Measurements from ENCODE around the gene MAP3K2.

MAP3K2 gene

DNA sequence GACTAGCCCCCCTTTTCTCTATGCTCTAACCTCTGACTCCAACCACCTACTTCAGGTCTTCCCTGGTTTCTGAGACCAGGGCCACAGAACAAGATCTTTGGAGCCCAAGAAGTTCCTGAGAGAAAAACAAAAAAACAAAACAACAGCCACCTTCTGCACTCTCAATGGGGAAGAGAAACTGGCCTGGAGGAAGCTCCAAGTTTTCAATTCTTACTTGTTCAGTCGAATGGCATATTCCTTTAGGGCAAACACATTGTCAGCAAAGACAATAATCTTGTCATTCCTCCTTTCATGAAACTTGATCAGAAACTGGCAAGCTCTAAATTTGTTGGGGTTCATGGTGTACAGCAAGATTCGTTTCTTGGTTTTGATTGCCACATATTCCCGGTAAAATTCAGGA lies 108.8 kb downstream of the MAP3K2 start:
- Histone ChIP-seq H3K27me3 (ENCODE audit: control insufficient read depth, insufficient read depth, low read length) (no peaks in the 10 kb centered on the region), H3K9me3 (ENCODE audit: control insufficient read depth, insufficient read depth, low read depth, low read length) (peaks cover 9% of the 10 kb centered on the region), H3K4me3 (ENCODE audit: low read depth, low read length) (no peak overlapping the region), H3K9ac (ENCODE audit: low read length) (no peak overlapping the region), H3K36me3 (ENCODE audit: control insufficient read depth, insufficient read depth, low read length) (peaks cover 93% of the 10 kb centered on the region), H3K4me1 (ENCODE audit: control insufficient read depth, insufficient read depth, low read length) (no peaks in the 10 kb centered on the region), H3K27ac (ENCODE audit: low read depth, low read length) (no peak overlapping the region)

DNA sequence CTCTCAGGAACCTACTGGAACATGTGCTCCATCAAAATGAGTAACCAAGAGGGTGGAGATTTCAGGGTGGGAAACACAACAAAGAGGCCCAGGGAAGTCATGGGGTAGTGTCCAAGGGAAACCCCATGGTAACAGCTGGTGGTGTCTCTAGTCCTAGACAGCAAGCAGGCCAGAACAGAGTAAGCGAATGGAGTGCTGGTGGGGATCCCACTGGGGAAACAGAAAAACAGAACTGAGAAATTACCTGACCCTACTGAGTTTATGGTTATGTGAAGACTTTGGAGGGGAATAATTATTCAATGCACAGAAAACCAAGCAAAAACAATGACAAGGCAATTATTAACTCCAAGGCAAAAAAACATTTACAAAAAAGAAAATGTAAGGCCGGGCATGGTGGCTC lies 110.7 kb downstream of the MAP3K2 start:
- Histone ChIP-seq H3K4me1 (ENCODE audit: control insufficient read depth, insufficient read depth, low read length) (no peaks in the 10 kb centered on the region), H3K27ac (ENCODE audit: low read depth, low read length) (no peak overlapping the region), H3K27me3 (ENCODE audit: control insufficient read depth, insufficient read depth, low read length) (no peaks in the 10 kb centered on the region), H3K4me3 (ENCODE audit: low read depth, low read length) (no peak overlapping the region), H3K36me3 (ENCODE audit: control insufficient read depth, insufficient read depth, low read length) (peaks cover 93% of the 10 kb centered on the region), H3K9me3 (ENCODE audit: control insufficient read depth, insufficient read depth, low read depth, low read length) (no peaks in the 10 kb centered on the region), H3K9ac (ENCODE audit: low read length) (no peak overlapping the region)

DNA sequence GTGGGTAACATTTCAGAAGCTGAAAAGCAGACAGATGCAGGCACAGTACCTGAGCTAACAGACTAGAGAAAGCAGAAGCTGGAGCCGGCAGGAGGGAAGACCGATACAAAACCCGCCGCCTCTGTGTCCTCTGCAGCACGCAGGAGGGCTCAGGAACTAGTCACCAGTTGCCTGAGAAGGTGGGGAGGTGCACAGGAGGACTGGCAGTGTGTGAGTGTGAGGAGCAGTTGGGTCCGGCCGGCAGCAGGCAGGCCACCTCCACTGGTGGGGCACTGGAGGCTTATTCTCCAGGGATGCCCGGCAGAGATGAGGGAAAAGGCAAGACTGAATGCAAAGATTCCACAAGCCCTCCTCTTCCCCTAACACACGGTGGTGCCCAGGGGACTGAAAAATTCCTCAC lies 112.0 kb downstream of the MAP3K2 start:
- H3K9me3 ChIP-seq (ENCODE audit: control insufficient read depth, insufficient read depth, low read depth, low read length), result no peaks in the 10 kb centered on the region
- no peaks in the 10 kb centered on the region for H3K27me3 ChIP-seq (ENCODE audit: control insufficient read depth, insufficient read depth, low read length)
- H3K36me3 ChIP-seq (ENCODE audit: control insufficient read depth, insufficient read depth, low read length), result peaks cover 94% of the 10 kb centered on the region
- no peak overlapping the region for H3K27ac ChIP-seq (ENCODE audit: low read depth, low read length)
- no peaks in the 10 kb centered on the region for H3K4me1 ChIP-seq (ENCODE audit: control insufficient read depth, insufficient read depth, low read length)
- no peak overlapping the region for H3K9ac ChIP-seq (ENCODE audit: low read length)
- H3K4me3 ChIP-seq (ENCODE audit: low read depth, low read length), result no peak overlapping the region

DNA sequence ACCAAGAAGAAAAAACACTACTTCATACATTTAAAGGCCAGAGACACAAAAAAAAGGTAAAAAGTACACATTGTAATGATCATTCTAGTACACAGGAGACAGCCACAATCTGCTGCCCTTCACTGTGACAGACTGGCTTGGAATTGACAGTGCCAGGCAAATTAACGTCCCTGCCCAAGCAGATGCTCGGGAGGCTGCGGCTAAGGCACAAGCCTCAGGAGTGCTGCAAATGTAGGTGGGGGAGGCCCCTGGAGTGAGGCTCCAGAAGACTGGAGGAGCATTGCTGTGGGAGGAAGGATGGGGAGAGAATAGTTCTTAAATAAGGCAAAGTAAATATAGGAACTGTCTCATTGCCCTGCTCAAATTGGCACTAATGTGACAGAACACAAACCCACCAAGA lies 112.4 kb downstream of the MAP3K2 start:
- H3K27ac ChIP-seq (ENCODE audit: low read depth, low read length), result no peak overlapping the region
- H3K4me1 ChIP-seq (ENCODE audit: control insufficient read depth, insufficient read depth, low read length), result no peaks in the 10 kb centered on the region
- no peak overlapping the region for H3K9ac ChIP-seq (ENCODE audit: low read length)
- no peak overlapping the region for H3K4me3 ChIP-seq (ENCODE audit: low read depth, low read length)
- H3K27me3 ChIP-seq (ENCODE audit: control insufficient read depth, insufficient read depth, low read length), result no peaks in the 10 kb centered on the region
- no peaks in the 10 kb centered on the region for H3K9me3 ChIP-seq (ENCODE audit: control insufficient read depth, insufficient read depth, low read depth, low read length)
- H3K36me3 ChIP-seq (ENCODE audit: control insufficient read depth, insufficient read depth, low read length), result peaks cover 94% of the 10 kb centered on the region

DNA sequence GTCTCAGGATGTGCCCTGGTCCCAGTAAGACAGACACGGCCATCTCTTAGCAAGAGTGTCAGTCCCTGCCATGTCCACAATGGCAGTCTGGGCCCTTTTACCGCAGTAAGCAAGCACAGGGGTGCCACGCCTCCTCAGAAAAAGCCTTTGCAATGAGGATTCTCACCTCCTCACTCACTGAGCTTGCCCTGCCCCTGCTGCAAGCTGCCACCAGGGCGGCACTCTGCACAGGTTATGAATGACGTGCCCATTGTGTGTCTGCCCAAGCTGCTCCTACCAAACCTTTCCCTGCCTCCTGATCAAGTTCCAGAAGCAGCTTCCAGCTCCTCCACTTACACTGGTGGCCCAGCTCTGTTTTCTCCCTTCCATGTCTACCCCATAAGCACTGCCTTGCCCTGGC lies 117.1 kb downstream of the MAP3K2 start:
- Histone ChIP-seq H3K27me3 (ENCODE audit: control insufficient read depth, insufficient read depth, low read length) (no peaks in the 10 kb centered on the region), H3K4me3 (ENCODE audit: low read depth, low read length) (no peak overlapping the region), H3K27ac (ENCODE audit: low read depth, low read length) (no peak overlapping the region), H3K9me3 (ENCODE audit: control insufficient read depth, insufficient read depth, low read depth, low read length) (no peaks in the 10 kb centered on the region), H3K9ac (ENCODE audit: low read length) (no peak overlapping the region), H3K4me1 (ENCODE audit: control insufficient read depth, insufficient read depth, low read length) (no peaks in the 10 kb centered on the region), H3K36me3 (ENCODE audit: control insufficient read depth, insufficient read depth, low read length) (peaks cover 84% of the 10 kb centered on the region)

DNA sequence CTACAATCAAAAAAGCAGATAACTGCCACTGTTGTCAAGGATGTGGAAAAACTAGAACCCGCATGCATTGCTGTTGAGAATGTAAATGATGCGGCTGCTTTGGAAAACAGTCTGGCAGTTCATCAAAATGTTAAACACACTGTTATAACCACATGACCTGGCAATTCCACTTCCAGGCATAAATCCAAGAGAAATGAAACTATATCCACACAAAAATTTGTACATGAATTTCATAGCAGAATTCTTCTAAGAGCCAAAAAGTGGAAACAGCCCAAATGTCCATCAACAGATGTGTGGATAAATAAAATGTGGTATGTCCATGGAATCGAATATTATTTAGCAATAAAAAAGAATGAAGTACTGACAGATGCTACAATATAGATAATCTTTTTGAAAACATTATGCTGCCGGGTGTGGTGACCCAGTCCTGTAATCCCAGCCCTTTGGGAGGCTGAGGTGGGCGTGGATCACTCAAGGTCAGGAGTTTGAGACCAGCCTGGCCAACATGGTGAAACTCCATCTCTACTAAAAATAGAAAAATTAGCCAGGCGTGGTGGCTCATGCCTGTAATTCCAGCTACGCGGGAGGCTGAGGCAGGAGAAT lies 125.9 kb downstream of the MAP3K2 start:
- Histone ChIP-seq H3K9ac (ENCODE audit: low read length) (no peak overlapping the region), H3K4me3 (ENCODE audit: low read depth, low read length) (no peak overlapping the region), H3K27ac (ENCODE audit: low read depth, low read length) (no peak overlapping the region), H3K4me1 (ENCODE audit: control insufficient read depth, insufficient read depth, low read length) (no peaks in the 10 kb centered on the region), H3K27me3 (ENCODE audit: control insufficient read depth, insufficient read depth, low read length) (no peaks in the 10 kb centered on the region), H3K36me3 (ENCODE audit: control insufficient read depth, insufficient read depth, low read length) (peaks cover 58% of the 10 kb centered on the region), H3K9me3 (ENCODE audit: control insufficient read depth, insufficient read depth, low read depth, low read length) (no peaks in the 10 kb centered on the region)

DNA sequence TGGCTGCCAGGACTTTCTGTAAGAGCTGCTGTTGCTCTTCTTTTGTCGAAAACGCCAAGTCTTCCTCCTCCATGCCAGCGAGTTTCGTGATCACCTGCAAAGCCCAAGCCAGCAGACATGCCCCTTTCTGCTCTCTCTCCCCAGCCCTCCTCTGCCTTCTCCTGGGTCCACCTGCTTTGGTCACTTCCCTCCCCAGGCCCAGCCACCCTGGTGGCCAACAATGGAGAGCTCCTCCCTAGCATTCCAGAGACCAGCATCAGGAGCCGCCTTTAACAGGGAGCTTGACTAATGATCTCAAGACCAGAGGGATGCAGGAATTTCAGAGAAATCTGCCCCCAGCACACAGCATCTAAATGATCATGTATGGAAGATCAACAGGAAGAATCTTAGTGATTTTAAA lies 128.4 kb downstream of the MAP3K2 start:
- no peaks in the 10 kb centered on the region for H3K9me3 ChIP-seq (ENCODE audit: control insufficient read depth, insufficient read depth, low read depth, low read length)
- peaks cover 61% of the 10 kb centered on the region for H3K36me3 ChIP-seq (ENCODE audit: control insufficient read depth, insufficient read depth, low read length)
- no peaks in the 10 kb centered on the region for H3K27me3 ChIP-seq (ENCODE audit: control insufficient read depth, insufficient read depth, low read length)
- H3K4me1 ChIP-seq (ENCODE audit: control insufficient read depth, insufficient read depth, low read length), result no peaks in the 10 kb centered on the region
- no peak overlapping the region for H3K9ac ChIP-seq (ENCODE audit: low read length)
- no peak overlapping the region for H3K27ac ChIP-seq (ENCODE audit: low read depth, low read length)
- no peak overlapping the region for H3K4me3 ChIP-seq (ENCODE audit: low read depth, low read length)

DNA sequence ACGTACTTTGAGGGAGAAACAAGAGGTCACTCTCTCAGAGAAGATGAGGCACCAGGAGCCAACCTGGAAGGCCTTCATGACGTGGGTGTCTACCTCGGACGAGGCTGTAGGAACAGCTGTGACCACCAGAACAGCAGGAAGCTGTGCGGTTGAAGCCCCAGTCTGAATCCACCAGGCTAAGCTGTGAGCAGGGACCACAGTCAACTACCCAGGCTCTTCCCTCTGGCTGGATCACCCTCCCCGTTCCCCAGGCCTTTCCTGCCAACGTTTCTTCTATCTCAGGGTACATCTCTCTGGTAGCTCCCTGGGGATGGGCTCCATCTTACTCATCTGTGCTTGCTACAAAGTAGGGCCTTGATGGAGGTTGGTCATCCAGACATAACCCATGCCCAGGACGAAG lies 130.9 kb downstream of the MAP3K2 start:
- H3K36me3 ChIP-seq (ENCODE audit: control insufficient read depth, insufficient read depth, low read length), result peaks cover 55% of the 10 kb centered on the region
- H3K4me3 ChIP-seq (ENCODE audit: low read depth, low read length), result no peak overlapping the region
- no peaks in the 10 kb centered on the region for H3K9me3 ChIP-seq (ENCODE audit: control insufficient read depth, insufficient read depth, low read depth, low read length)
- no peaks in the 10 kb centered on the region for H3K27me3 ChIP-seq (ENCODE audit: control insufficient read depth, insufficient read depth, low read length)
- H3K4me1 ChIP-seq (ENCODE audit: control insufficient read depth, insufficient read depth, low read length), result no peaks in the 10 kb centered on the region
- no peak overlapping the region for H3K27ac ChIP-seq (ENCODE audit: low read depth, low read length)
- H3K9ac ChIP-seq (ENCODE audit: low read length), result no peak overlapping the region

DNA sequence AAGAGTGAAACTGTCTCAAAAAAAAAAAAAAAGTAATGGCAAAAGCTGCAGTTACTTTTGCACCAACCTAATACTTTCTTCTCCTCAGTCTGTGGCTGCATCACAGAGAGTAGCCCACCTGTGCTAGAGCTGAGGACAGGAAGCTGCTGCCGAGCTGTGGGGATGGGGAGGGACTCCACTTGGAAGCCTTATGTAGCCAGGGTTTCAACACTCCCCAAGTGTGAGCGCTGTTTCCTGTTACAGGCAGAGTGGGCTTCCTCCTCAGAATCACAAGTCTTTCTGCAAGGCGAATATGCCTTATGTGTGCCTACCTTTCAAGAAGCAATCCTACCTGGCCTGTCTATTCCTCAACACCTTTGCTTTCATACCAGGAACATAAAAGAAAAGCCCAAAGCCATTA lies 131.4 kb downstream of the MAP3K2 start:
- Histone ChIP-seq H3K36me3 (ENCODE audit: control insufficient read depth, insufficient read depth, low read length) (peaks cover 51% of the 10 kb centered on the region), H3K4me1 (ENCODE audit: control insufficient read depth, insufficient read depth, low read length) (no peaks in the 10 kb centered on the region), H3K9me3 (ENCODE audit: control insufficient read depth, insufficient read depth, low read depth, low read length) (no peaks in the 10 kb centered on the region), H3K4me3 (ENCODE audit: low read depth, low read length) (no peak overlapping the region), H3K27ac (ENCODE audit: low read depth, low read length) (no peak overlapping the region), H3K27me3 (ENCODE audit: control insufficient read depth, insufficient read depth, low read length) (no peaks in the 10 kb centered on the region), H3K9ac (ENCODE audit: low read length) (no peak overlapping the region)

DNA sequence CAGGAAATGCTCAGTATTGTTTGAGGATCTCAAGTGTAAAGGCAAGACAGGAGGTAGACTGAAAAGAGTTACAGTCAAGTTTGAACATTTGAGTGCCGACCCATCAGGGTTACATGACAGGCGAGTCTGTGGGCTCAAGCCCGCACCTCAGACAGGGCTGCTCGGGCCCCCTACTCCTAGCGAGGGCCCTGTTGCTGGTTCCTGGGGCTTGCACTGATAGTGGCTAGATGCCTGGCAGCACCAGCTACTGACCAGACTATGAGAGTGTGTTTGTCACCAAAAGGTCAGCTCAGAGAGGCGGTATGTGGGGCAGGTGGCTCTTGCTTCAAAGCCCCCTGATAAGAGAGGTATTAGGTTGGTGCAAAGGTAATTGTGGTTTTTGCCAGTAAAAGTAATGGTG lies 132.1 kb downstream of the MAP3K2 start:
- no peaks in the 10 kb centered on the region for H3K9me3 ChIP-seq (ENCODE audit: control insufficient read depth, insufficient read depth, low read depth, low read length)
- H3K4me1 ChIP-seq (ENCODE audit: control insufficient read depth, insufficient read depth, low read length), result no peaks in the 10 kb centered on the region
- H3K4me3 ChIP-seq (ENCODE audit: low read depth, low read length), result no peak overlapping the region
- no peak overlapping the region for H3K9ac ChIP-seq (ENCODE audit: low read length)
- no peak overlapping the region for H3K27ac ChIP-seq (ENCODE audit: low read depth, low read length)
- H3K27me3 ChIP-seq (ENCODE audit: control insufficient read depth, insufficient read depth, low read length), result no peaks in the 10 kb centered on the region
- peaks cover 44% of the 10 kb centered on the region for H3K36me3 ChIP-seq (ENCODE audit: control insufficient read depth, insufficient read depth, low read length)

DNA sequence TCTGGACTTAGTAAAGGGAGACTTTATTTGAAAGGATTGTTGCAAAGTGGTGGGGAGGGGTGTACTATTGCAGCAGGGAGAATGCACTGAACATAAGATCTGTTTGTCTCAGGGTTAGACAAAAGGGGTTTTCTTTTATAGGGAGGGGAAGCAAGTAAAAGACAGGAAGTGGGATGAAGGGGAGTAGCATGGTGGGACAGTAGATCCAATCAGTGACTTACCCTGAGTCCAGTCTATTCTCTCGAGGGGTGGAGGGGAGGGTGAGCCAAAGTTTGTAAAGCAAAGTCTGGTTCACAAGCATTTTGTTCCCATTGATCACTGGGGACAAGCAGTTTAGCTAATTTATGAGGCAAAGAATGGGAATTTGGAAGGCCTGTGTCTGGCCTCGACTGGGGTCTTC lies 132.6 kb downstream of the MAP3K2 start:
- H3K9ac ChIP-seq (ENCODE audit: low read length), result no peak overlapping the region
- no peak overlapping the region for H3K27ac ChIP-seq (ENCODE audit: low read depth, low read length)
- H3K27me3 ChIP-seq (ENCODE audit: control insufficient read depth, insufficient read depth, low read length), result no peaks in the 10 kb centered on the region
- H3K9me3 ChIP-seq (ENCODE audit: control insufficient read depth, insufficient read depth, low read depth, low read length), result no peaks in the 10 kb centered on the region
- no peaks in the 10 kb centered on the region for H3K4me1 ChIP-seq (ENCODE audit: control insufficient read depth, insufficient read depth, low read length)
- peaks cover 39% of the 10 kb centered on the region for H3K36me3 ChIP-seq (ENCODE audit: control insufficient read depth, insufficient read depth, low read length)
- H3K4me3 ChIP-seq (ENCODE audit: low read depth, low read length), result no peak overlapping the region
